GM08714 (cell line): ENCODE results near the gene SLC17A4.

Experiments used
- H3K4me3 ChIP-seq: fragments of 200-500 bp; sonication (Bioruptor generic); 2 replicates; pipeline ENCODE4 v1.5.1; 2014; ENCODE audit warnings: mild to moderate bottlenecking, low read length, inconsistent platforms
- ZNF274 ChIP-seq: IDR thresholded peaks from 2 replicates; pipeline ENCODE4 v1.6.1; 2012; ENCODE audit warnings: mild to moderate bottlenecking, low read depth, low read length

SLC17A4 gene

GRCh38 chr6:25754535-25754934, at the start of gene SLC17A4:
TSS of gene SLC17A4 (plus strand) at chr6:25754742. CDS start at chr6:25761963, 7,221 bp downstream.
- H3K4me3 ChIP-seq: no peak within 1 kb of the TSS
- no peak for TF ChIP-seq ZNF274

- TF ChIP-seq ZNF274: no peak
- H3K4me3 ChIP-seq: no peak overlapping the region
Observed at GRCh38 chr6:25706314-25707014, 48.1 kb upstream of the SLC17A4 start.

- H3K4me3 ChIP-seq: no peak overlapping the region
- no peak for TF ChIP-seq ZNF274
Observed at GRCh38 chr6:25709761-25710160, 44.8 kb upstream of the SLC17A4 start.

GRCh38 chr6:25710287-25710686, 44.3 kb upstream of the SLC17A4 start:
- TF ChIP-seq ZNF274: no peak
- no peak overlapping the region for H3K4me3 ChIP-seq

DNA sequence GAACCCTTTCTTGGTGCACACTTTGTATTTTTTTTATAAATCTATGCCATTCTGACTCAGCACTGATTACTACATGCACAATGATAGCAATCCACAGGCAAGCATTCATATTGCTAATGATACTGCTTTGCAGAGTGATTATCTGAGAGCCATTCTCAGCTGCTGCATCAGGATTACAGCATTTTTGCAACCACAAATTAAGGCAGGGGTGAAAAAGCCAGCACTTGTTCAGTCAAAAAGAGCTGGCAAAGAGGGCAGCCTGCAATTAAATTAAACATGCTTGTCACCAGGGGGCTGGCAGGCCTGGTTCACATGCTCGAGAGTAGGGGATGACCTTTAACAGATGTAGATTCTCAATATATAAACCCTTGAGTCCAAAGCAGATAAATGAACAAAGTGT, 40.7 kb upstream of the SLC17A4 start:
- TF ChIP-seq ZNF274: no peak
- H3K4me3 ChIP-seq: no peak overlapping the region

DNA sequence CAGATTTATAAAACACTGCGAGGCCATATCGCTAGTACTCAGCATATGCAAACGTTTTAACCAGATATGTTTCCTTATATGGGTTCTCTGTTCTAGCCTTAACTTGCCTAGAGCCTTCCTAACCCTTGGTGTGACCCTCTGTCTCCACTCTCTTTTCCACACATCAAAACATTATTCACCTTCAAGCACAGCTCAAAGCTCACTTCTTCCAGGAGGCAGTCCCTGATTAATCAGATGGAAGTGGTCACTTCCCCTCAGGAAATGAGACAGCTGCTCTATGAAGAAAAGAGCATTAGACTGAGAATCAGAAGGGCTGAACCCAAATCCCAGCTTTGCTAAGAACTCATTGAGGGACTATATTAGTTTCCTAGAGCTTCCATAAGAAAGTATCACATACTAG, 39.8 kb upstream of the SLC17A4 start:
- H3K4me3 ChIP-seq: no peak overlapping the region
- TF ChIP-seq ZNF274: no peak

GRCh38 chr6:25715794-25716193, 38.7 kb upstream of the SLC17A4 start:
- TF ChIP-seq ZNF274: no peak

DNA sequence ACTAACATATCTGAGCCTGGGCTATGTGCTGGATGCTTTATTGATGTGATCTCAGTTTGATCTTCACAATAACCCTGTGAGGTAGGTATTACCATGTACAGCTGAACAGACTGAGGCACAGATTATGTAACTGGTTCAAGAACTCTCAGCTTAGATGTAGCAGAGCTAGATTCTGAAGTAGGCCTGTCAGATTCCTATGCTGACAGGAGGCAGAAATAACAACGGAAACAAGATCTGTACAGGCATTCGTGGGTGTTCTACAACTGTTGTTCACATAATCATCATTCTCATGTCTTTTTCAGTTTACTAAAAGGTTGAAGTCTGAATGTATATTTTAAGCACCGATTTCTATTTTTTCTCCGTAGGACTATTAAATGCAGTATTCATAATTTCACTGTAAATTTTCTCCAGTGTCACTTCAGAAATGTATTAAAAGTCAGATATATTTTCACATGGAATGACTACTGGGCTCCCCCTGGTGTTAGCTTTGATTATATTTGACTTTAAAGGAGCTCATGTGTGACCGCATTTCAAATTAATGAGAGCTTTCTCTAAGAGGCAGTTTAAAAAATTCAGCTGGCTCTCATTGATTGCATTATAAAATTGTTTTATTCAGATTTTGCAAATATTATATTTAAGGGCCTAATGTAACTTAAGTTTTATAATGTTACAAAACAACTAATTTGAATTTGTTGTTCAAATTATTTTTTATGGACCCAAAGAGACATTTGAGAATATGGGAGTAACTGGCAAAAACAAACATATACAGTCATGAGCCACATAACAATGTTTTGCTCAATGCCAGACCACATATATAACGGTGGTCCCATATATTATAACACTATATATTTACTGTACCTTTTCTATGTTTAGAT, 36.4 kb upstream of the SLC17A4 start:
- TF ChIP-seq ZNF274: no peak
- no peak overlapping the region for H3K4me3 ChIP-seq

More at GRCh38 chr6:25715794-25716193, 38.7 kb upstream of the SLC17A4 start:
- H3K4me3 ChIP-seq: no peak overlapping the region

DNA sequence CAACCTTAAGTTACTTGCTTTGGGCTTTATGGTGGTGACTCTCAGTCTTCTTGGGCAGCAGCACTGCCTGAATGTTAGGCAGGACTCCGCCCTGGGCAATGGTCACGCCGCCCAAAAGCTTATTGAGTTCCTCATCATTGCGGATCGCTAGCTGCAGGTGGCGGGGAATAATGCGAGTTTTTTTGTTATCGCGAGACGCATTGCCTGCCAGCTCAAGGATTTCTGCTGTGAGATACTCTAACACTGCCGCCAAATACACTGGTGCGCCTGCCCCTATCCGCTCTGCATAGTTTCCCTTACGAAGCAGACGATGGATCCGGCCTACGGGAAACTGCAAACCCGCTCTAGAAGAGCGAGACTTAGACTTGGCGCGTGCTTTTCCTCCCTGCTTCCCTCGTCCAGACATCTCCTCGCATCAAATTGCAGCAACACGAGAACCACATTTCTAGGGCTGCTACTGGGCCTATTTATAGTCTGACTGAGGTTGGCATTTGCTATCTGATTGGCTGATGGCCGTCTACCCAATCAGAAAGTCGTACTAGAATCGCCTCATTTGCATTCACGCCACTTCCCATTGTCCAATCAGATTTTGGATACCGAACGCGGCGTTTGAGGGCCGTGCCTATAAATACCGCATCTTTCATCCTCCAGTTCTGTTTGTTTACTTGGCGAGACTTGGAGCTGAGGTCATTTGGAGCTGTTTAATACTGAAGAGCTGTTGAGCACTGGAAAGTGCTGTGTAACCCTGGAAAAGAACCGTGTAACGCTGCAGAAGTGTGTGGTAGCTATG, 28.2 kb upstream of the SLC17A4 start:
- TF ChIP-seq ZNF274: no peak
- no peak overlapping the region for H3K4me3 ChIP-seq

DNA sequence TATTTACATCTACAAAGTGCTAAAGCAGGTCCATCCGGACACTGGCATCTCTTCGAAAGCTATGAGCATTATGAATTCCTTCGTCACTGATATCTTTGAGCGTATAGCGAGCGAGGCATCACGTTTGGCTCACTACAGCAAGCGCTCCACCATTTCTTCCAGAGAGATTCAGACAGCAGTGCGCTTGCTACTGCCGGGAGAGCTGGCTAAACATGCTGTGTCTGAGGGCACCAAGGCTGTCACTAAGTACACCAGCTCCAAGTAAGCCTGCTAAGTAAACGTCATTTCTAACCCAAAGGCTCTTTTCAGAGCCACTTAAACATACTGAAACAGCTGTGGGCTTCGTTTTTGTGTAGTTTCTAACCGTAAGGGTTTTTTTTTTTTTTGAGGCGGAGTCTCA, 27.5 kb upstream of the SLC17A4 start:
- TF ChIP-seq ZNF274: no peak
- H3K4me3 ChIP-seq: no peak overlapping the region

DNA sequence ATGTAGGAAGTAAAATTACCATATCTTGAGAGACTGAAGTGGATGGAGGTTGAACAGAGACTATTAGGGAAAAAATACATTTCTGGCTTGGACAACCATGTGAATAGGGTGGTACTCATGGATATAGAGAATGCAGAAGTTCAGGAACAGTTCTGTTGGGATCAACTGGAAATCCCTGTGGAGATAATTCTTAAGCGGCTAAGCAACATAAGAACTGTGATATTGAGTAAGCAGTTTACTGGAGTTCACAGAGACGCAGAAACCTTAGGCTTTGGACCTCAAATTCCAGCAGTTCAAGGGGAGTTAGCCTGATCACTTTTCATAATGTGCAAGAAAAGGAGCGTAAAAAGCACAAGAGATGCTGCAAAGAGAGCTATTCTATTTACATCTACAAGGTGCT, 23.6 kb upstream of the SLC17A4 start:
- H3K4me3 ChIP-seq: no peak overlapping the region
- TF ChIP-seq ZNF274: no peak

- TF ChIP-seq ZNF274: no peak
- H3K4me3 ChIP-seq: no peak overlapping the region
Observed at GRCh38 chr6:25731721-25732120, 22.8 kb upstream of the SLC17A4 start.

DNA sequence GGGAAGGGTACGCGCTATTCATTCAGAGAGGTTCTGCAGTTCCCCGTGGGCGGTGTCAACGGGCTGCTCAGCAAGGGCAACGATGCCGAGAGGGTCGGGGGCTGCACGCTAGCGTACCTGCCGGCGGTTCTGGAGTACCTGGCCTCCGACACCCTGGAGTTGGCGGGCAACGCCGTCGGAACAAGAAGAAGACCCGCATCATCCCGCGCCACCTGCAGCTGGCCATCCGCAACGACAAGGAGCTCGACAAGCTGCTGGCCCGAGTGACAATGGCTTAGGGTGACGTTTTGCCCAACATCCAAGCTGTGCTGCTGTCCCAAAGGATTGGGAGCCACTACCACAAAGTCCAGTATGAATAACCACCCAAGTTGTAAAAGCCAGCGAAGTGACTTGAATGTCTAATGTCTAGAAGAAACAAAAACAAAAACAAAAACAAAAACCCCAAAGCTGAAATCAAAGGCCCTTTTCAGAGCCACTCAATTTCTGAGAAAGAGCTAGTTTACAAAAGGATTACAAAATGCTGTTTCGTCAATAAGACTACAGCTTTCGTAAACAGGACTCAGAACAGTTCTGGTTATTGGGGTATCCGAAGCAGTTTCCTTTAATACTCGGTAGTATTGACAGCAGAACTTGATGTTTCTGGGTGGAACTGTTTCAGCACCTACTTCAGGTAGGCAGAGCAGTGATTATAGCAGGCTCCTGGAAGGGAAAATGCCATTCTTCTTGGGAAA, 21.9 kb upstream of the SLC17A4 start:
- no peak overlapping the region for H3K4me3 ChIP-seq
- TF ChIP-seq ZNF274: no peak

- H3K4me3 ChIP-seq: no peak overlapping the region
- TF ChIP-seq ZNF274: no peak
Observed at GRCh38 chr6:25735261-25735660, 19.3 kb upstream of the SLC17A4 start.
